Measurements from ENCODE around the gene TAS2R1. TPM values are rescaled to one million over a fixed set of nuclear protein-coding genes. Genes with fewer than 3 reads are reported as not detected.

The TAS2R1 gene
- total RNA-seq, 1 donor from 2014 or later, result not detected

- Mint-ChIP-seq H3K27me3 (ENCODE audit: unreplicated experiment) (no peaks in the 10 kb centered on the region), H3K36me3 (ENCODE audit: unreplicated experiment) (no peaks in the 10 kb centered on the region), H3K4me1 (ENCODE audit: low read depth, unreplicated experiment) (peaks cover 4% of the 10 kb centered on the region), H3K9me3 (ENCODE audit: unreplicated experiment) (no peaks in the 10 kb centered on the region), H3K4me3 (ENCODE audit: unreplicated experiment) (no peak overlapping the region), H3K27ac (ENCODE audit: unreplicated experiment) (no peak overlapping the region)
- TF ChIP-seq, protein P1, sequence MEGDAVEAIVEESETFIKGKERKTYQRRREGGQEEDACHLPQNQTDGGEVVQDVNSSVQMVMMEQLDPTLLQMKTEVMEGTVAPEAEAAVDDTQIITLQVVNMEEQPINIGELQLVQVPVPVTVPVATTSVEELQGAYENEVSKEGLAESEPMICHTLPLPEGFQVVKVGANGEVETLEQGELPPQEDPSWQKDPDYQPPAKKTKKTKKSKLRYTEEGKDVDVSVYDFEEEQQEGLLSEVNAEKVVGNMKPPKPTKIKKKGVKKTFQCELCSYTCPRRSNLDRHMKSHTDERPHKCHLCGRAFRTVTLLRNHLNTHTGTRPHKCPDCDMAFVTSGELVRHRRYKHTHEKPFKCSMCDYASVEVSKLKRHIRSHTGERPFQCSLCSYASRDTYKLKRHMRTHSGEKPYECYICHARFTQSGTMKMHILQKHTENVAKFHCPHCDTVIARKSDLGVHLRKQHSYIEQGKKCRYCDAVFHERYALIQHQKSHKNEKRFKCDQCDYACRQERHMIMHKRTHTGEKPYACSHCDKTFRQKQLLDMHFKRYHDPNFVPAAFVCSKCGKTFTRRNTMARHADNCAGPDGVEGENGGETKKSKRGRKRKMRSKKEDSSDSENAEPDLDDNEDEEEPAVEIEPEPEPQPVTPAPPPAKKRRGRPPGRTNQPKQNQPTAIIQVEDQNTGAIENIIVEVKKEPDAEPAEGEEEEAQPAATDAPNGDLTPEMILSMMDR (IDR thresholded peaks at IDR 0.05; ENCODE audit: partially characterized antibody, unreplicated experiment), result no peak
- no peak for DNase-seq
Measured at GRCh38 chr5:9625286-9625685, 4.9 kb downstream of the TAS2R1 start.

- no peaks in the 10 kb centered on the region for H3K36me3 Mint-ChIP-seq (ENCODE audit: unreplicated experiment)
- H3K27ac Mint-ChIP-seq (ENCODE audit: unreplicated experiment), result no peak overlapping the region
- no peak for DNase-seq
- no peak overlapping the region for H3K4me3 Mint-ChIP-seq (ENCODE audit: unreplicated experiment)
- peaks cover 1% of the 10 kb centered on the region for H3K27me3 Mint-ChIP-seq (ENCODE audit: unreplicated experiment)
- no peaks in the 10 kb centered on the region for H3K9me3 Mint-ChIP-seq (ENCODE audit: unreplicated experiment)
- peaks cover 4% of the 10 kb centered on the region for H3K4me1 Mint-ChIP-seq (ENCODE audit: low read depth, unreplicated experiment)
- TF ChIP-seq, protein P1 (IDR thresholded peaks at IDR 0.05; ENCODE audit: partially characterized antibody, unreplicated experiment), result no peak
Measured at GRCh38 chr5:9624196-9624947, 5.8 kb downstream of the TAS2R1 start.

- TF ChIP-seq, protein P1 (IDR thresholded peaks at IDR 0.05; ENCODE audit: partially characterized antibody, unreplicated experiment), result no peak
- Mint-ChIP-seq H3K27ac (ENCODE audit: unreplicated experiment) (no peak overlapping the region), H3K9me3 (ENCODE audit: unreplicated experiment) (no peaks in the 10 kb centered on the region), H3K36me3 (ENCODE audit: unreplicated experiment) (no peaks in the 10 kb centered on the region), H3K4me3 (ENCODE audit: unreplicated experiment) (no peak overlapping the region), H3K4me1 (ENCODE audit: low read depth, unreplicated experiment) (peaks cover 4% of the 10 kb centered on the region), H3K27me3 (ENCODE audit: unreplicated experiment) (peaks cover 1% of the 10 kb centered on the region)
- DNase-seq, result no peak
Measured at GRCh38 chr5:9623661-9624060, 6.5 kb downstream of the TAS2R1 start.

- Mint-ChIP-seq H3K27me3 (ENCODE audit: unreplicated experiment) (peaks cover 1% of the 10 kb centered on the region), H3K9me3 (ENCODE audit: unreplicated experiment) (no peaks in the 10 kb centered on the region), H3K4me3 (ENCODE audit: unreplicated experiment) (no peak overlapping the region), H3K4me1 (ENCODE audit: low read depth, unreplicated experiment) (peaks cover 4% of the 10 kb centered on the region), H3K27ac (ENCODE audit: unreplicated experiment) (no peak overlapping the region), H3K36me3 (ENCODE audit: unreplicated experiment) (no peaks in the 10 kb centered on the region)
- TF ChIP-seq, protein P1 (IDR thresholded peaks at IDR 0.05; ENCODE audit: partially characterized antibody, unreplicated experiment), result no peak
- no peak for DNase-seq
Measured at GRCh38 chr5:9622971-9623421, 7.2 kb downstream of the TAS2R1 start.

DNA sequence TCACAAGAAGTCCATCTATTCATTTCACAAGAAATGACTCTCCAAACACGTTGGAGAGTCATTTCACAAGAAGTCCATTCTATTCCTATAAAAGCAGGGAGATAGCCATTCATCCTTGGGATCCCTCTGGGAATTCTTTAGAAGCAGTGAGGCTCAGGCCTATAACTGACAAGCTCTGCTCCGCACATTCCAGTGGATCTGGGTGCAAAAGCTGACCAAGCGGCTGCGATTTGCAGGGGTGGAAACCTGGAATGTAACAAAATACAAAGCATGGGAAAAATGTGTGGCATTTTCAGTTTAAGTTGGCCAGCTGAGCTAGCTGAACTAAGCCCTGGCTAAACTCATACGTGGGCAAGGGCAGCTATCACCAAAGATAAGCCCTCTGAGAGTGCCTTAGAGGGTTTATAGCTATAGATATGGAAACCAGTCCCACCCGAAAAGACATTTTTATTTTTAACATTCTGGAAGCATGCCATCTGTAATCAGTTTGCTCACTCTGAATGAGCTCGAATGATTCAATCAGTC is 8.7 kb downstream of the TAS2R1 start:
- no peaks in the 10 kb centered on the region for H3K36me3 Mint-ChIP-seq (ENCODE audit: unreplicated experiment)
- H3K4me1 Mint-ChIP-seq (ENCODE audit: low read depth, unreplicated experiment), result peaks cover 11% of the 10 kb centered on the region
- no peak overlapping the region for H3K27ac Mint-ChIP-seq (ENCODE audit: unreplicated experiment)
- DNase-seq, result no peak
- no peaks in the 10 kb centered on the region for H3K9me3 Mint-ChIP-seq (ENCODE audit: unreplicated experiment)
- peaks cover 1% of the 10 kb centered on the region for H3K27me3 Mint-ChIP-seq (ENCODE audit: unreplicated experiment)
- TF ChIP-seq, protein P1 (IDR thresholded peaks at IDR 0.05; ENCODE audit: partially characterized antibody, unreplicated experiment), result no peak
- no peak overlapping the region for H3K4me3 Mint-ChIP-seq (ENCODE audit: unreplicated experiment)

All from glutamatergic neuron (in vitro differentiated cells).